K562 (cell line): ENCODE measurements around the gene SND1. TPM values are rescaled to one million over a fixed set of nuclear protein-coding genes. Genes with fewer than 3 reads are reported as not detected.

Experiments
- ATF7 ChIP-seq: fragments of 450-650 bp; IDR thresholded peaks from 2 replicates; pipeline ENCODE4 v1.7.1; 2014; ENCODE audit warnings: mild to moderate bottlenecking, moderate library complexity
- CC2D1A ChIP-seq: fragments of 450-650 bp; IDR thresholded peaks from 2 replicates; pipeline ENCODE4 v1.6.1; 2017; ENCODE audit warnings: mild to moderate bottlenecking
- CREB1 ChIP-seq, 2 experiments: sonication (generic) in 1 of 2; formaldehyde crosslinking in 1 of 2; IDR thresholded peaks; 2 replicates each; pipeline versions ENCODE4 v1.6.1 to v1.8.0; 2012 to 2022; ENCODE audit warnings: inconsistent platforms in 1 of 2, mild to moderate bottlenecking in 1 of 2, missing genetic modification reagents in 1 of 2, moderate library complexity in 1 of 2
- CXXC5 ChIP-seq: fragments of 250-450 bp; sonication (Bioruptor Pico); IDR thresholded peaks from 2 replicates; pipeline ENCODE4 v1.8.0; 2022; ENCODE audit warnings: inconsistent platforms, mild to moderate bottlenecking, moderate library complexity
- E2F3 ChIP-seq: fragments of 250-450 bp; sonication (Bioruptor Pico); IDR thresholded peaks from 2 replicates; pipeline ENCODE4 v1.4.0; 2020; ENCODE audit warnings: mild to moderate bottlenecking
- ELF2 ChIP-seq: fragments of 250-450 bp; sonication (Bioruptor Pico); IDR thresholded peaks from 2 replicates; pipeline ENCODE4 v1.5.0; 2021; ENCODE audit warnings: mild to moderate bottlenecking
- FOXA3 ChIP-seq, 2 experiments: fragments of 450-650 bp in 1 of 2; sonication (generic) in 1 of 2; formaldehyde crosslinking; IDR thresholded peaks in 1 of 2; conservative IDR thresholded peaks in 1 of 2; 2 replicates each; pipeline versions ENCODE4 v1.4.0 to v1.8.0; 2020 to 2022; ENCODE audit warnings: mild to moderate bottlenecking in 2 of 2, missing genetic modification reagents in 1 of 2
- FOXM1 ChIP-seq, 2 experiments: fragments of 450-650 bp in 1 of 2; sonication (generic) in 1 of 2; formaldehyde crosslinking in 1 of 2; IDR thresholded peaks; 2 replicates each; pipeline versions ENCODE4 v1.6.1 to v1.9.0; 2017 to 2022; ENCODE audit warnings: low read depth in 2 of 2, mild to moderate bottlenecking in 2 of 2, missing genetic modification reagents in 1 of 2, moderate library complexity in 1 of 2
- GABPB1 ChIP-seq: sonication (generic); formaldehyde crosslinking; IDR thresholded peaks from 2 replicates; pipeline ENCODE4 v1.8.0; 2022; ENCODE audit warnings: mild to moderate bottlenecking, missing genetic modification reagents
- GTF2B ChIP-seq: IDR thresholded peaks from 2 replicates; pipeline ENCODE4 v1.6.1; 2011; ENCODE audit not compliant: insufficient read length; ENCODE audit errors: extremely low read depth
- HDAC2 ChIP-seq: fragments of 450-650 bp; IDR thresholded peaks from 2 replicates; pipeline ENCODE4 v1.6.1; 2016; ENCODE audit warnings: mild to moderate bottlenecking
- HIVEP1 ChIP-seq: fragments of 250-450 bp; sonication (Bioruptor Pico); IDR thresholded peaks from 2 replicates; pipeline ENCODE4 v1.4.0; 2020; ENCODE audit warnings: mild to moderate bottlenecking
- MAZ ChIP-seq, 2 experiments: fragments of 450-650 bp in 1 of 2; sonication (generic) in 1 of 2; formaldehyde crosslinking; IDR thresholded peaks in 1 of 2; conservative IDR thresholded peaks in 1 of 2; 2 replicates each; pipeline versions ENCODE4 v1.4.0 to v1.5.0; 2020; ENCODE audit warnings: mild to moderate bottlenecking in 1 of 2, missing genetic modification reagents in 1 of 2
- MYNN ChIP-seq, 2 experiments: sonication (generic); formaldehyde crosslinking in 1 of 2; IDR thresholded peaks; 2 replicates each; pipeline versions ENCODE4 v1.5.0 to v1.6.1; 2016 to 2020; ENCODE audit warnings: antibody characterized with exemption in 1 of 2, missing genetic modification reagents in 1 of 2
- NCOA6 ChIP-seq: fragments of 450-650 bp; IDR thresholded peaks from 2 replicates; pipeline ENCODE4 v1.6.1; 2017; ENCODE audit warnings: mild to moderate bottlenecking
- NCOR1 ChIP-seq: fragments of 450-650 bp; IDR thresholded peaks from 2 replicates; pipeline ENCODE4 v1.6.1; 2016; ENCODE audit warnings: mild to moderate bottlenecking, moderate library complexity
- RBM17 ChIP-seq: fragments of 200-400 bp; formaldehyde crosslinking; IDR thresholded peaks from 2 replicates; pipeline ENCODE4 v1.6.1; 2017; ENCODE audit warnings: low read depth, mild to moderate bottlenecking, low read length, borderline replicate concordance
- RBM34 ChIP-seq: fragments of 200-400 bp; formaldehyde crosslinking; IDR thresholded peaks from 2 replicates; pipeline ENCODE4 v1.6.1; 2018; ENCODE audit warnings: low read length, borderline replicate concordance; ENCODE audit not compliant: insufficient read depth
- RNF2 ChIP-seq: sonication (generic); IDR thresholded peaks from 2 replicates; pipeline ENCODE4 v1.6.1; 2016
- SOX6 ChIP-seq: fragments of 450-650 bp; IDR thresholded peaks from 2 replicates; pipeline ENCODE4 v1.6.1; 2014; ENCODE audit warnings: mild to moderate bottlenecking
- TAL1 ChIP-seq: fragments of 450-650 bp; IDR thresholded peaks from 2 replicates; pipeline ENCODE4 v1.6.1; 2016; ENCODE audit warnings: mild to moderate bottlenecking
- TEAD4 ChIP-seq, 2 experiments: sonication (generic) in 1 of 2; formaldehyde crosslinking in 1 of 2; IDR thresholded peaks; 2 replicates each; pipeline versions ENCODE4 v1.6.1 to v1.8.0; 2012 to 2022; ENCODE audit warnings: borderline replicate concordance in 1 of 2, inconsistent platforms in 1 of 2, low read length in 1 of 2, mild to moderate bottlenecking in 1 of 2, missing genetic modification reagents in 1 of 2
- ZBTB34 ChIP-seq: fragments of 250-450 bp; sonication (Bioruptor Pico); IDR thresholded peaks from 2 replicates; pipeline ENCODE4 v1.8.0; 2021; ENCODE audit warnings: mild to moderate bottlenecking, moderate library complexity
- ZNF146 ChIP-seq: IDR thresholded peaks from one replicate; pipeline ENCODE4 v1.6.1; 2018; ENCODE audit warnings: missing compliant biosample characterization; ENCODE audit not compliant: unreplicated experiment
- ZNF217 ChIP-seq: sonication (generic); formaldehyde crosslinking; IDR thresholded peaks from 2 replicates; pipeline ENCODE4 v1.8.0; 2022; ENCODE audit warnings: mild to moderate bottlenecking, missing genetic modification reagents
- ZNF24 ChIP-seq: fragments of 450-650 bp; IDR thresholded peaks from 2 replicates; pipeline ENCODE4 v1.6.1; 2016
- ZNF699 ChIP-seq: fragments of 250-450 bp; sonication (Bioruptor Pico); IDR thresholded peaks from 2 replicates; pipeline ENCODE4 v1.8.0; 2021; ENCODE audit warnings: mild to moderate bottlenecking, moderate library complexity; ENCODE audit not compliant: insufficient replicate concordance
- polyA plus RNA-seq, 8 experiments: library from polyadenylated mRNA; depleted of rRNA in 4 of 8; stranded (reverse) in 5 of 8; unstranded in 3 of 8; fragments of >200 nt; fragmentation: Nextera tagmentation in 2 of 8; fragmentation: Illumina TruSeq in 1 of 8; extraction: Ambion mirVana in 2 of 8; extraction: Trizol in 1 of 8; gene quantifications; 2 replicates each; pipeline versions ENCODE4 v1.2.1 to v1.2.3, GENCODE V29; 2011 to 2014; ENCODE audit warnings: inconsistent platforms in 1 of 8, missing spikeins in 1 of 8
- total RNA-seq, 7 experiments: library from RNA; depleted of rRNA in 6 of 7; stranded (reverse); fragments of >200 nt in 6 of 7; fragmentation: Illumina TruSeq in 2 of 7; extraction: Trizol in 2 of 7; gene quantifications; 2 replicates each; pipeline versions ENCODE4 v1.2.1 to v1.2.3, GENCODE V29; 2011 to 2021; ENCODE audit warnings: low replicate concordance in 1 of 7

The SND1 gene
- total and polyA plus RNA-seq, 9 of the 15 experiments (the other 6 are each of a cell fraction or from before 2014, with no cell fraction given), result 46.5 to 307 (median 191) TPM

- TF ChIP-seq RBM17 (no peak), RNF2 (no peak), E2F3 (CRISPR knock-in tag) (no peak), CREB1 (IDR thresholded peaks at IDR 0.05) (peak; percentile 22; the same call in 1 of the 2 replicates), CREB1 (CRISPR knock-in tag; IDR thresholded peaks at IDR 0.05) (0 out of 2 replicates have a peak, but pooled peaks have one; percentile 18), ELF2 (CRISPR knock-in tag) (no peak), GTF2B (no peak), ZNF699 (CRISPR knock-in tag) (no peak), NCOR1 (peak; percentile 63), GABPB1 (CRISPR knock-in tag) (no peak), HIVEP1 (CRISPR knock-in tag) (no peak), TAL1 (peak; percentile 73), MYNN (IDR thresholded peaks at IDR 0.05) (0 out of 2 replicates have a peak, but pooled peaks have one; percentile 53), MYNN (CRISPR knock-in tag; IDR thresholded peaks at IDR 0.05) (no peak), FOXA3 (CRISPR knock-in tag; conservative IDR thresholded peaks at IDR 0.05 in 1 of 2, IDR thresholded peaks at IDR 0.05 in 1 of 2) (0 out of 4 replicates have a peak, but pooled peaks of 1 of the 2 experiments have one; percentile 36), ZNF217 (CRISPR knock-in tag) (no peak), ZBTB34 (CRISPR knock-in tag) (no peak), NCOA6 (no peak), SOX6 (peak; percentile 65), CC2D1A (no peak), FOXM1 (IDR thresholded peaks at IDR 0.05; ENCODE audit: low read depth) (no peak), FOXM1 (CRISPR knock-in tag; IDR thresholded peaks at IDR 0.05; ENCODE audit: low read depth) (no peak), ATF7 (no peak), ZNF146 (no peak), CXXC5 (CRISPR knock-in tag) (peak; percentile 35; the same call in 1 of the 2 replicates), TEAD4 (IDR thresholded peaks at IDR 0.05; ENCODE audit: low read length) (peak; percentile 79), TEAD4 (CRISPR knock-in tag; IDR thresholded peaks at IDR 0.05; ENCODE audit: borderline replicate concordance) (no peak), HDAC2 (0 out of 2 replicates have a peak, but pooled peaks have one; percentile 14), RBM34 (no peak), ZNF24 (peak; percentile 70; the same call in 1 of the 2 replicates), MAZ (CRISPR knock-in tag; conservative IDR thresholded peaks at IDR 0.05 in 1 of 2, IDR thresholded peaks at IDR 0.05 in 1 of 2) (no peak)
Observed at GRCh38 chr7:127993987-127994386, 342.0 kb downstream of the SND1 start (continued).
